GOT3 (cell line): ENCODE data around the gene ASB13.
"Not testable (repeated sequence)": the region's sequence is repeated elsewhere in the genome, so short reads cannot be mapped to it uniquely, and the experiment has no call there.

Experiments used
- DNase-seq: peaks from one replicate; lab custom pipeline; 2025; ENCODE audit warnings: mixed read lengths; lab: John Stamatoyannopoulos, UW

Gene ASB13

GRCh38 chr10:5604961-5605360, 61.4 kb downstream of the ASB13 start:
- DNase-seq, result no peak

DNA sequence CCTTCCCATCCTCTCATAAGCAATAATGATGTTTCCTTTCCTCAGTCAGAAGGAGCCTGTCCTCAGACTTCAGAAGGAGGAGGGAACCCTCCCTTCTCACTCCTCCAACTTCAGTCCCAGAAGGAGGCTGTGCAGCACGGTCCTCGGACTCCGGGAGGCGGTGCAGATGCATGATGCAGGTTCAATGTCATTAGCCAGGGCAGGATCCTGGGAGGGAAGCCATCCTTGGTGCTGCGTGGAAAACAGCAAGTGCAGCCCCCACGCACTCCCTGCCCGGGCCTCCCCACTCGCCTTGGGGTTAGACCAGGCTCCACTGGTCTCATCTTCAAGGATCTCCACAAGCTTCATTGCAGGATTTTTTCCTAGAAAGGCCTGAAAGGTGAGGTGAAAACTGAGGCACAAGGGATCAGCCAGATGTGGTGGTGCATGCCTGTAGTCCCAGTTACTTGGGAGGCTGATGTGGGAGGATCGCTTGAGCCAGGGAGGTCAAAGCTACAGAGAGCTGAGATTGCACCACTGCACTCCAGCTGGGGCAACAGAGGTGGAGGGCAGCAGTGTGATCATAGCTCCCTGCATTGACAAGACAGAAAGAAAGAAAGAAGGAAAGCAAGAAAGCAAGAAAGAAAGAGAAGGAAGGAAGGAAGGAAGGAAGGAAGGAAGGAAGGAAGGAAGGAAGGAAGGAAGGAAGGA, 62.0 kb downstream of the ASB13 start:
- no peak for DNase-seq

- DNase-seq, result no peak
Measured at GRCh38 chr10:5603848-5604170, 62.6 kb downstream of the ASB13 start.

GRCh38 chr10:5603091-5603847, 63.1 kb downstream of the ASB13 start:
- DNase-seq, result no peak

- no peak for DNase-seq
Measured at GRCh38 chr10:5601826-5602495, 64.4 kb downstream of the ASB13 start.

DNA sequence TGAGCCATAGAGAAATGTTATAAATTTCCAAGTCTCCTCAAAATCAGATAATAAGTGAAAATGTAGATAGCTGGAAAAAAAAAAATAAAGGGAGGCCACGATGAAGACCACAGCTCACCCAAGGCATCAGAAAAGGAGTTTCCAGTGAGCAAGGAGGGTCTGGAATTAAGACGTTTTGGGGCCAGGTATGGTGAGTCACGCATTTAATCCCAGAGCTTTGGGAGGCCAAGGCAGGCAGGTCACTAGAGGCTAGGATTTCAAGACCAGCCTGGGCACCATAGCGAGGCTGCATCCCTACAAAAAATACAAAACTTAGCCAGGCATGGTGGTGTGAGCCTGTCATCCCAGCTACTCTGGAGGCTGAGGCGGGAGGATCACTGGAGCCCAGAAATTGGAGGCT, 65.5 kb downstream of the ASB13 start:
- DNase-seq, result no peak

DNA sequence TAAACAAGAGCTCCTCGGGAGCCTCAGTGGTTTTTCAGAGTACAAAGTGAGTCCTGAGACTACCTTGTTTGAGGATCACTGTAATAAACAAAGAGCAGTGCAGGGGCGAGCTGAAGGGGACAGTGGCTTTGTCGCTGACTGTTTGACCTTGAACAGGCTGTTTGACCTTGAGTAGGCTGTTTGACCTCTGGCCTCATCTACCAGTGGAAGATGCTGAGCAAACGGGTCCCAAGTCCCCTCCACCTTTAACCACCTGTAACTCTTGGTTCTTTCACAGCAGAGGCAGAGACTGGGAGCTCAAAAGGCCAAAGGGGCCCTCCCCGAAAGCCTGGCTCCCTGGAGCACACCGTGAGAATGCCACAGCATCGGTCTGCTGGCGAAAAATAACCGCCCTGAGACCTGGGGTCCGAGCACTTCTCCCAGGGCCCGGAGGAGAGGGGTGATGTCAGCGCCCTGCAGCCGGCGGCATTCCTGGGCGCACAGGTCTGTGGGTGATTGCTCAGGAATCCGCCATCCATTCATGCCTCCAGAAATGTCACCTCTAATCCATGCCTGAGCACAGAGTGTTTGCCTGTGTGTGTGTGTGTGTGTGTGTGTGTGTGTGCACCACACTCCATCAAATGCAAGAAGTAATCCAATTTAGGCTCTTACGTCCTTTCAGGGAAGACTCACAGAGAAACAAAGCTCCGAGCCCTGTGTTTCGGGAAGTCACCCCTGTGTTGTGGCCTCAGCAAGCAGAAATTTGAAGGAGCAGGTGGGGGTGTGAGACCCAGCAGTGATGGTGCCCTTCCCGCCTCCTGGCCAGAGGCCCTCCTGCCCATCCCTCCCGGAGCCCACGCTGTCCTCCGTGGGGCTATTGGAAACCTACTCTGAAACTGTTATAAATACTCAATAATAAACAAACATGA, 66.5 kb downstream of the ASB13 start:
- no peak for DNase-seq

GRCh38 chr10:5598085-5598690, 68.2 kb downstream of the ASB13 start:
- no peak for DNase-seq

- no peak for DNase-seq
Measured at GRCh38 chr10:5596611-5597341, 69.6 kb downstream of the ASB13 start.

DNA sequence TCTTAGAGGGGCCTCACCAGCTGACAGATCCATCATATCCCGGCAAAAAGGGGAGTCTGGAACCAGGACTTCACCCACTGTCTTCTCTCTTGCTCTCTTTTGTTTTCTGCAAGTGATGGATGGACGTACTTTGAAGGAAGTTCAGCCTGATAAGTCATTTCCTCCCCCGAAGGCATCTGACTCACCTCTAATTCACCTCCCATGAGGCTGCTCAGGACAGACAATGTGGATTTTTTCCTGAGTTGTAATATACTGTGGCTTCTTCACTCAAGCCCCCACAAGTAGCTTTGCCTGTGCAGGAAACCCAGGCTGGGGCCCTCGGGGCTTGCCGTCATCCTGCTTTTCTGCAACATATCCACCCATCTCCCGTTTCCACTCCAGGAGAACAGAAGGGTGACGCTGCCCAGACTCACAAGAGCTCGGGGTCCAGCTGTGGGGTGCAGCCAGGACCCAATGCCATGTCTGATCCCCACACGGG, 70.4 kb downstream of the ASB13 start:
- DNase-seq, result peak; percentile 38

GRCh38 chr10:5595591-5595990, 70.8 kb downstream of the ASB13 start:
- DNase-seq, result no peak

DNA sequence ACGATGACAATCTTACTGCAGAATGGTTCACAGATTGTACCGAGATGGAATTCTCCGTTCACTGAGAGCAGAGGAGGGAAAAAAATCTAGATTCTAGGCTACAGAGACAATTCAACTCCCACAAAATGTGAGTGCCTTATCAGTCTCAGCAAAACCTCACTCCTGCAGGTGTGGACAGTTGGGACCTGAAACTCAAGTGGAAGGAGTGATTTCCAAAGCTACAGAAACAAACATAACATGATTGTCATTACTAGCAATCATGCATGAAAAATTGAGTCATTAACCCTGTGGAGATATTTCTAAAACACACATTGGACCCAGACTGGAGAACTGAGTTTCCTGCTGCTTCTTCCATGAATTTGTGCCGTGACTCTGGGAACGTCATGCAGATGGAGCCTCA, 71.3 kb downstream of the ASB13 start:
- DNase-seq, result no peak

- DNase-seq, result no peak
Measured at GRCh38 chr10:5594271-5595049, 71.9 kb downstream of the ASB13 start.

DNA sequence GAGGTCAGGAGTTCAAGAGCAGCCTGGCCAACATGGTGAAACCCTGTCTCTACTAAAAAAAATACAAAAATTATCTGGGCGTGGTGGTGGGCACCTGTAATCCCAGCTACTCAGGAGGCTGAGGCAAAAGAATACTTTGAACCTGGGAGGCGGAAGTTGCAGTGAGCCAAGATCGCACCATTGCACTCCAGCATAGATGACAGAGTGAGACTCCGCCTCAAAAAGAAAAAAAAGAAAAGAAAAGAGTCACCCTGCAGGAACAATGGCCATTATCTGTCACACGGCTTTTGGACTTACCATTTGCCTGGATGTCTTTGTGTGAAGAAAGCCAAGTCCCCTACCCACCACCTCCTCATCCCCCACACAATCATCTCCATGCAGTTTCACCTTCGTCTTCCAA, 73.0 kb downstream of the ASB13 start:
- DNase-seq, result not testable (repeated sequence)

DNA sequence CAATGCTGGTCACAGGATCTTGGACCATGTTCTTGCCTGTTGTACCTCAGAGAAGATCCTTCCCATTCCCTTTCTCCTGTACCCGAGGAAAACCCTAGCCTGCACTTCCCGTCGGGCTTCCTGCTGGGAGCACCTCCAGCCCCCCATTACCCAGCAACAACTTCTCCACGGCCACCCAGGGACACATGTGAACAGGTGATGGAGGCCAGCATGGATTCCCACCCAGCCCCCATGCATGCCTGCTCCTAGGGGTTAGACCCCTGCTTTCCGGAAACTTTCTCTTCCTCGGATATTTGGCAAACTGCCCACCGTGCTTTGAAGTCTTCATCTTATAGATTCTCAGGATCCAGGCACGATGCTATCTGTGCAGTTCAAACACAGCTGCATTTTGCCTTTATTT, 74.3 kb downstream of the ASB13 start:
- DNase-seq, result no peak

GRCh38 chr10:5591336-5591824, 75.0 kb downstream of the ASB13 start:
- no peak for DNase-seq

DNA sequence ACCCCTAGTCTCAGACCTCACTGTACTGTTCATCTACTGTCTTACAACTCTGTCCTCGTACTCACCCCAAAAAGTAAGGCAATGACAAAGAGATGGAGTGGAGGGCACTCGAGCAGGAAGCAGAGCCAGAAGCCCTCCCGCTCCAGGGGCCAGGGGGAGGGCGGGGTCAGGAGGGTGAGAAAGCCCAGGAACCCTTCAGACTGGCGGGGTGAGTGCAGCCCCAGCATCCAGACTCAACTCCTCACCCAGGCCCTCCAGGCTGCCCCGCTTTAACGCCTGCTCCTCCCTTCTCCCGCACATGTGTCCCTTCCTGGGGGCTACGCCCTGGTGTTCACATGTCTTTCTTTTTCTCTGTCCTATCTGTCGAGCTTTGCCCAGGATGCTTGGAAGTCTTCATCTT, 75.6 kb downstream of the ASB13 start:
- no peak for DNase-seq

GRCh38 chr10:5589661-5590511, 76.5 kb downstream of the ASB13 start:
- DNase-seq, result no peak
